Erythroblast (primary cell): ENCODE measurements around the gene REEP6.

Experiments used
- GATA1 ChIP-seq: IDR thresholded peaks from 2 replicates; pipeline ENCODE4 v1.6.1; 2011; ENCODE audit warnings: low read depth, mild to moderate bottlenecking, control low read depth, low read length, moderate library complexity
- POLR2A ChIP-seq: IDR thresholded peaks from 2 replicates; pipeline ENCODE4 v1.6.1; 2011; ENCODE audit warnings: mild to moderate bottlenecking, low read length

GRCh38 chr19:1524972-1525325, 34.0 kb downstream of the REEP6 start:
- TF ChIP-seq POLR2A (no peak), GATA1 (no peak)
